Posterior cingulate gyrus (tissue), 11 donors: ENCODE data around the gene NUCKS1.

Experiments
- DNase-seq, 10 donors: peaks; one replicate each; pipeline versions ENCODE4 v3.0.0 to v3.0.0-alpha.2; 2020 to 2021; ENCODE audit warnings: mixed read lengths in 3 of 10
- intact Hi-C: fragments of 100-400 bp; cut with DNase I; formaldehyde crosslinking; loops from one replicate; pipeline ENCODE4 v1.15.1; 2023

The NUCKS1 gene, protein sequence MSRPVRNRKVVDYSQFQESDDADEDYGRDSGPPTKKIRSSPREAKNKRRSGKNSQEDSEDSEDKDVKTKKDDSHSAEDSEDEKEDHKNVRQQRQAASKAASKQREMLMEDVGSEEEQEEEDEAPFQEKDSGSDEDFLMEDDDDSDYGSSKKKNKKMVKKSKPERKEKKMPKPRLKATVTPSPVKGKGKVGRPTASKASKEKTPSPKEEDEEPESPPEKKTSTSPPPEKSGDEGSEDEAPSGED

DNA sequence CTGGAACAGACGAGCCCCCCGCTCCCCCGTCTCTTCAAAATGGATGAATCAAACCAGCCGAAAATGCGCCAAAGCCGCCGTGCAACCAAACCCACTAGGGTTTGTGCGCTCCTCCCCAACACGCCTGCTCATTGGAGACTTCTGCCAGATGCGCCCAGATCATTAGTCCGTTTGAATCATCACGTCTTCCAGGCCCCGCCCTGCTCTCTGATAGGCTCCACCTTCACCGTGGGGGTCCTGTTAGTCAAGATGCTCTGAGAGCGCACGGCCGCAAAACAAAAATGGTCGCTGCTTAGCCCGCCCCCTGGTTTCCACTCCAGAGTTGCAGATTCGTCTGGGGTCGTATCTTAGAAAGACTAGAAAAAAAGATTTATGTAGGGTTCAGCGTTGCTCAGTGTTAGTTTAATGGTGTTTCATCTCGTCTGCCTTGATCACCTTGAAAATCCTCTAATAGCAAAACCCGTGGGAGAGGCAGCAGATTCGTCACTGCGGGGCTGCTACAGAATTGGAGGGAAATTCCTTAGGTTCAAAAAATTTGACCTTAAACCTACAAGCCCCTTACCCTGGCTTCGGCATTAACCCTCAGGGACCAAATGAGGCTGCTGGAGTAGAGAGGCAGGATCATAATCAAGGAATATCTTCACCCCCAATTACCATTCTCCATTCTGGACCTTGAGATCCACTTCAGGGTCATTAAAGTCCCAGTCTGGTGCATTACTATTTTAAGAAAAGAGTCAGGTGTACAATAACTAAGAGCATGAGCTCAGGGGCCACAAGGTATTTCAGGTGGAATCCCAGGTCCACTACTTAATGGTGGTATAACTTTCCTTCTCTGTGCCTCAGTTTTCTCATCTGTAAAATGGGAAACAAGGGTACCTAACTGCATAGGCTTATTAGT, at the start of gene NUCKS1:
Gene NUCKS1 (minus strand): TSS at position 45 of the 898 bp plus-strand sequence. CDS start 209 bp downstream, outside the sequence.
- peak; percentile 95 to 100 (median 98) for DNase-seq
- intact Hi-C loops = no loop called here

DNA sequence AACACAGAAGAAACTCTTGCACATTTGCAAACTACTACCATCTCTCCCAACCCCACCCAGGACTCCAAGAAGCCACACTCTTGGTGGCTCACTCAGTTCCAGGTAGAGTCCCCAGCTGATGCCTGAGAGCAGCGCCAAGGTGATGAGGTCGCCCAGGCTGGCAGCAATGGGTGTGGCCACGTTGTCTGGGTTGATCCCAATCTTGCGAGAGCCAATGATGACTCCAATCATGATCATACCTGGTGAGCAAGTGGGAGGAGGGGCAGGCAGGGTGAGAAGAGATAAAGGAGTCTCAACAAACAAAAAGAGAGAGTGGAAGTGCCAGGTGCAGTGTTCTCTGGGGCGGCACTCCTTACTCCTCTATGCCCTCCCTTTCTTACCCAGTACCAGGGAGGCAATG, 48.6 kb upstream of the NUCKS1 start:
- DNase-seq = no peak
- intact Hi-C loops = loop anchor here (10.0 kb wide), 1 partner anchor 306 kb away; no protein-coding TSS in a partner anchor

DNA sequence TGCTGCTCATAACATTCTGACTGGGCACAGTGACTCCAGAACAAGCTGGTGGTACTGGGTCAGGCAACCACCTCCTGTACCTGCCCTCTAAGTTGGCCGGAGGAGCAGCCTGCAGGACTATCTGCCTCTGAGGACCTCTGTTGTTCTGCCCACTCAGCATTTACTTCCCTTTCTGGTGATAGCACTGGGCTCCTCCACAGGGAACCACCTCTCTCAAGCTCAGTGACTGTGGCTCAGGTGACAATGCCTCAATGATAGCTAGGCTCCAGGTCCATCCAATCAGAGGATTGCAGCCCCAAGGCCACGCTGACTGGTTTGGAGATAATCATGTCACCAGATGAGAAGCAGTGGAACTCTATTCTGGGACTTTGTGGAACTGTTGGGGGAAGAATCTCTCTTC, 47.2 kb upstream of the NUCKS1 start:
- intact Hi-C loops = loop anchor here (10.0 kb wide), 1 partner anchor 308 kb away; no protein-coding TSS in a partner anchor
- DNase-seq = no peak

DNA sequence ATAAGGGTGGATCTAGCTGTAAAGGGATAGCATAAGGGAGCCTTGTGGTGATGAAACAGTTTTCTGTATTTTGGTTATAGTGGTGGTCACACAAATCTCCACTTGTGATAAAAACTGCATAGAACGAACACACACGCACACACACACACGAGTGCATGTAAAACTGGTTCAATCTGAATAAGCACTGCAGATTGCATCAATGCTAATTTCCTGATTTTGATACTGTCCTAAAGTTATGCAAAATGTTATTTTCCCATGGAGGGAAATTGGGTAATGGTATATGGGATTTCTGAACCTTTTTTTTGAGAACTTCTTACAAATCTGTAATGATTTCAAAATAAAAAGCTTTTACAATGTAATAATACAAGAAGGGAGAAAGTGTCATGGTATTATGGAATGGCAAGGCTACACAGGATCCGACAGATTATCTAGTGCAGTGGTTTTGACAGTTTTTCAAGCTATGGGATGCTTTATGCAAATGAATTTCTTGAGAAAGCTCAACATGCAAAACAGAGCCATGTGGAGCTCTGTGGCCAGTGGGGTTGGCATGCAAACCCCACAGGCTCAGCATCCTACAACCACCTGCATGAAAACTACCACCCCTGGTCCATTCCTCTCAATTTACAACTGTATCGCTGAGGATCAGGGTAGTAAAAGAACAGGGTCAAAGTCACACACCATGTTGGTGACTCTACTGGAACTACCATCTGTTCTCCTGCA, 44.2 kb upstream of the NUCKS1 start:
- DNase-seq = no peak
- intact Hi-C loops = loop anchor here (5.0 to 10.0 kb wide), 3 partner anchors 48 to 311 kb away; no protein-coding TSS in a partner anchor

DNA sequence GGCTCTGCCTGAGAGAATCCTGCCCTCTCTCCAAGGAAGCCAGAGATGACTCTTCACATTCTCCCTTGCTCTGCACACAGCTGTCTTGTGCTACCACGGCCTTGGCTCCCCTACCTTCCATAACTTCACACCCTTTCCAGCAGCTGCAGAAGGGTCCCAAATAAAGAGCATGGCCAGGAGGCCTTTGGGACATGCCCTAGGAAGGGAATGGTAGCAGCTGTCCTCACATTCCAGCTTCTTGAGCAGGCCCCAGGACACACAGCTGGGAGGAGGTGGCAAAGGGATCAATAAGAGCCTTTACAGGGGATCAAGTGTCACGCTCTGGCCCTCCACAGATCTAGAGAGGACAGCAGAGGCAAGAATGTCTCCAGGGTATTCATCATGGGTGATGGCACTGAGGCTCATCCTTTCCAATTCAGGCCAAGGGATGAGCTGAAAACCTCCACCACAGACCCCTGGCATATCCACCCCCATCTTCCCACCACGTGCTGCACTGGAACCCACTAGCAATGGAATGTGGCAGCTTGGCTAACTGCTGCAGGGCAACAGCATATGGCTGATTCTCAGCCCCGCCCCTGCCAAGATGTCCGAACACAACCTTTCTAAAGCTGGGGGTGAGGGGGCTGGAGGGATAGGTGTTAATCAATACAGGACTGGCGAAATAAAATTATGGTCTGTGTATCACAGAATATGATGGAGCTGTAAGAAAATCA, 43.1 kb upstream of the NUCKS1 start:
- intact Hi-C loops = loop anchor here (1.0 to 10.0 kb wide), 4 partner anchors 49 to 312 kb away; no protein-coding TSS in a partner anchor
- no peak for DNase-seq

DNA sequence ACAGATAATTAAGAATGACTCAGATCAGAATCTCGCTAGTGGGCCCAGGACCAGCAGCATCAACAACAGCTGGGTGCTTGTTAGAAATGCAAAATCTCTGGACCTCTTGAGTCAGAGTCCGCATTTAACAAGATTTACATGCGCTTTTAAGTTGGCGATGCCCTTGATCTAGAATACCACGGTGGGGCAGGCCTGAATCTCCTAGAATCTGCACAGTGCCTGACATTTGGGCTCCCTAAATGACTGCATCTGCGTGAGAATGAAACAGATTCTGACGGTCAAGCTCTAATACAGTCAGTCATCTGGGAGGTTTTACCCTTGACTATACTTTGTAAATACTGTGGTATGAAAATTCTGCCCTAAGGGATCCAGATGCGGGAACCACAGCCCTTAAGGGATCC, 42.5 kb upstream of the NUCKS1 start:
- intact Hi-C loops = loop anchor here (1.0 to 10.0 kb wide), 4 partner anchors 50 to 312 kb away; no protein-coding TSS in a partner anchor
- DNase-seq = no peak

DNA sequence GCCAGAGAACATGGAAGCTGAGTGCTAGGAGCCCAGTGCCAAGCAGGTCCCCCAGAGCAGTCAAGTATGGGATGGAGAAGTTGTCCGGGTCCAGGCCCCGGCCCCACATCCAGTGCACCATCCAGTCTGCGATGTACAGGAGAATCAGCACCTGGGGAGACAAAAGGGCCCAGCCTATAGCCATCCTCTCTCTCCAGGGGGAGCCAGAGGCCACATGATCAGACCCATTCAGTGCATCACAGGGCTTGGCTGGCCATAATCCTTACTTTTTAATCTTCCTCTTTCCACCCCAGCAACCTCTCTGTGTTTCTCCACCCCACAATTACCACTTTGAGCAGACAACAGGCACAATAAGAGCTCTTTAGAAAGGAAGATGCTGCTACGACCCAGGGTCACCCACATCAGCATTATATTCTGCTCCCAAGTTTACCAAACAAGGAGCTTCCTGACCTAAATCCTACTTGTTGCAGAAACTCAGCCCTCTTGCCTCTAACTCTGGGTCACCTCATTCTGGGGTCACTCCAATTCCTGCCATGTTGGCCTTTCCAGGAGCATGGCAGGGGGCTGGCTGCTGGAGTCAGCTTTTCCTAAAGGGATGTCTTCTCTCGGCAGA, 41.7 kb upstream of the NUCKS1 start:
- intact Hi-C loops = loop anchor here (1.0 to 10.0 kb wide), 4 partner anchors 51 to 313 kb away; no protein-coding TSS in a partner anchor
- DNase-seq = peak; percentile 42 to 95 (median 78)

DNA sequence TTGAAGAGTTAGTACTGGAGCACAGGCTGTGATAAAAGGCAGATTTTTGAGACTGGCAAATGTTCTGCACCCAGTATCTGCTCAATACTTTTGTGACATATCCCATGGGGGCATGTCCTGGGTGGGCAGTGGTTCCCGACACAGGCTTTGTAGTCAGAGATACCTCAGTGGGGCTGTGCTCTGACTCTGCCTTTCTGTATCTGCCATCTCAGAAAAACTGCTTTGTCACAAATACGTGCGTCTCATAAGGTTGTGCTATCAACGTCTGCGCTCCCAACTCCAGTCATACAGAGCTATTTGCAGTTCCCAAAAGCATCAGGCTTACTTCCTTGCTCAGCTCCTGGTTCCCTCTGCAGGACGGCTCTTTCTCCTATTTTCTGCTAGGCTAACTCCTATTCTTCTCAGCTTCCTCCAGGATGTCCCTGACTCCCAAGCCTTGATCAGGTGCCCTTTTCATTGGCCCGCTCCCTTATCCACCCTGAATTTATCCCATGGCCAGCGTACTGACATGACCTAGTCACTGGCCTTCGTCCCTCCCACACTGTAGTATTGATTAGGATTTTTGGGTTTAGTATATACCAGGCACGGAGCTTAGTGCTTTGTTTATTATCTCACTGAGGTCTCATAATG, 37.4 kb upstream of the NUCKS1 start:
- intact Hi-C loops = no loop called here
- DNase-seq = no peak

DNA sequence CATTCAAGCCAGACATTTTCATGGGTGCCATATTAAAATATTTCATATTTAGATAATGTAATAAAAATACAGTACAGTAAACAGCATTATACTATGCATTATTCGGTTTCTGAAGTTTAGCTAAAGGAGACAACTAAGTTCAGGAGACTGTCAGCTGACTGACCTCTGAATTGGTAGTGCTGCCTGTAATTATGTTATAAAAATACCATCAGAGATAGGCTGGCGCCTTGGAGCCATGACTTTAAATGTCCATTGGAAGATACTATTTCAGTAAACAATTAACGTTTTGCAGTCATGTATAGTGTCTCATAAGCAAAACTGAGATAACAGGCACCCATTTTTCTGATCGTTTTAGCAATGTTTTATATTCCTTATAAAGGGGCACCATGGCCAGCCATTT, 36.6 kb upstream of the NUCKS1 start:
- intact Hi-C loops = no loop called here
- DNase-seq = no peak

DNA sequence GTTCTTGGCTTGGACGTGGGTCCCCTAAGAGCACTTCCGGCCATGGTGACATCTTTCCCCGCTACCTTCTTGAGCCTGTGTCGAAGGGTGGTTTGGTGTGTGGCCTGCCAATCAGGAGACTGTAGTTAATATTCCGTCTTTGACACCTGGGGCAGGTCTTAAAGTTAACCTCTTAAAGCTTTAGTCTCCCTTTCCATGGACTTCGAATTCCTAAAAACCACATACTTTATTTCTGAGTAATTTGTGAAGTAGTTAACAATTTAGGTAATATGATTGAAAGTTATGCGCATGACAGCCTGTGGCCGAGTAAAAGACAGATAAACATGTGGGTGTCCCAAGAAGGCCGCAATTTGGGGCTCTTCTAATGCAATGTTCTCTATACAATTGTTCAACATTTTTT, 35.5 kb upstream of the NUCKS1 start:
- intact Hi-C loops = no loop called here
- DNase-seq = no peak

DNA sequence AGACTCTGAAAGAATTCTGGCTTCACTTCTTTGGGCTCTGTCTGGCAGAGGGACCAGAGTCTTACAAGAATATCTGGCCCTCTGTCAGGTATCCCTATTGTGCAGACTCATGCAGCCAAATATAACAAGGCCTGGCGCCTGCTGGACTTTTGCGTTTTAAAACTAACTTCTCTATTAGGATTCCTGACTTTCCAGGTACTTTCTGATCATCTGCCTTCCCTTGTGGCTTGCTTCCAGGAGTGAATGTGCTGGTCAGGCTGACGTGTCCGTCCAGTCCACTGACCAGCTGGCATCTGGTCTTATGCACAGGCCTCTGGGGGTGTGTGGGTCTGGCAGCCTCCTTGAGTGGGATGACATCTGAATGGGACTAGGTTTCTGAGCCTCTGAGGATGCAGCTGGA, 33.9 kb upstream of the NUCKS1 start:
- intact Hi-C loops = no loop called here
- peak in 1 of 10 donors; percentile 11 for DNase-seq

DNA sequence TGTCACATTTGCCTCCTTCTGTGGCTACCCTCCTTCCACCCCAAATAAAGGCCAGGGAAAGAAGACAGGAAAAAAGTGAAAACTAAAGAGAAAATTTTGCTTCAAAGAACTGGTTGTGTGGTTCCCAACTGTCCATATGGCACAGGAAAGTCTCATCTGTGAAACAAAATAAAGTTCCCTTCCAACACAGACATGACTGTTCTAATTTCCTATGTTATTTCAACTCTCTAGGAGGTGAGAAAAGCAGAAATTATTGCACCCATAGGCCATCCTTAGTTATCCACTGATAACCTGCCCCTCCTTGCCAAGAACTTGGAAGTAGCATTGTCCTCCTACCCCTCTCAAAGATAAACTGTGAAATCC, 33.4 kb upstream of the NUCKS1 start:
- intact Hi-C loops = no loop called here
- no peak for DNase-seq

DNA sequence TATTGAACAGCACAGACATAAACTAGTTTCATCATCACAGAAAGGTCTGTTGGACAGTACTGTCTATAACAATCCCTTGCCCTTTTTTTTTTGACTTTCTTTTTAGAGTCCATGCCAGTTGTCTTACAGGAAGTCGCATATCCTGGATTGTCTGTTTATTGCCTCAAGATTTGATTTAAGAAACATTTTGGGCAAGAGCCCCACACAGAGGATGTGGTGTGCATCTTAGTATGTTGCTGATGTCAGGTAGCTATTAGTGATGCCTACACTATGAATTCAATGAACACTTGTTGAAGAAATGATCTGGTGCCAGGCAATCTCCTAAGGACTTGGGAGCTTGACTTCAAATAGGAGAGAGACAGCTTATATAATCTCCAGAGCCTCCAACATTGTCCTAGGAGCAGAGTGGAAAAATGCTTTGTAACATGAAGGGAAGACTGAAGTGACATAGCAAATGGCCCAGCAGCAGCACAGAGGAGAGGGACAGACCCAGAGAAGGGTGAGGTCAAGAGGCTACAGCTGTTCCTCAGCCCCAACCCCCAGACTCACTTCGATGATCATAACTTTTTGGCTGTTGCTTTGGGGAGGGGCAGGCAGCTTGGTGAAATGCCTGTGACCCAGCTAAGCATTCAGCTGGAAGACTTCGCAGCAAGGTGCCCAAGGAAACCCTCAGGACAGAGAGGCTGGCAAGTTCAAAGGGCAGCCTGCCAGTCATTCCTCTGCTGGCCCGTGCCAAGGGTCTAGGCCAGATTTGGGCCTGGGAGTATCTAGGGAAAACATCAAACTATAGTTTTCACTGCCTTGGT, 32.8 kb upstream of the NUCKS1 start:
- DNase-seq = no peak
- intact Hi-C loops = no loop called here

DNA sequence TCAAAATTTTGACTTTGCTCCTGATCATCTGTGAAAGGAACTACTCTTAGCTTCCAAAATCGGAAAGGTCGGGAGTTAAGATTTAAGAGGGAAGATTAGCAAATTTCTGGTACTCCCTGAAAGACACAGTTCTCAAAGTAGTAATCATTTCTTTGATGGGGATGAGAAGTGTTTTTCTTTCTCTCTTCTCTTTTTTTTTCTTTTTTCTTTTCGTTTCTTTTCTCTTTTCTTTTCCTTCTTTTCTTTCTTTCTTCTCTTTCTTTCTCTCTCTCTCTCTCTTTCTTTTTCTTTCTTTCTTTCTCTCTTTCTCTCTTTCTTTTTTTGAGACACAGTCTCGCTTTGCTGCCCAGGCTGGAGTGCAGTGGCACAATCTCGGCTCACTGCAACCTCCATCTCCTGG, 30.4 kb upstream of the NUCKS1 start:
- intact Hi-C loops = no loop called here
- no peak for DNase-seq

DNA sequence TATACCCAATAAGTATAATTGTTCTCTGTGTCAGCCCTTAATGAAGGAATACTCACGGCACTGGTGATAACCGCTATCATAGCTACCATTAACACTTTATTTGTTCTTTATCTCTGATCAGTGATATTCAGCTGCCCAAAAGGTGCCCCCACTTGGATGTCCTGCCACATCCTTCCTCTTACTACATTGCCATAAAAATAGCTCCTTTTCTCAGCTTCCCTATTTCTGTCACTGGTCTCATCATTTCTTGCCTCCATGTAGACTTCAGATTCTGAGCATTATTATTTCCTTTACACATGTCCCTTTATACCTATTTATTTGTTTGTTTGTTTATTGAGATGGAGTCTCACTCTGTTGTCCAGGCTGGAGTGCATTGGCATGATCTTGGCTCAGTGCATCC, 28.0 kb upstream of the NUCKS1 start:
- intact Hi-C loops = no loop called here

DNA sequence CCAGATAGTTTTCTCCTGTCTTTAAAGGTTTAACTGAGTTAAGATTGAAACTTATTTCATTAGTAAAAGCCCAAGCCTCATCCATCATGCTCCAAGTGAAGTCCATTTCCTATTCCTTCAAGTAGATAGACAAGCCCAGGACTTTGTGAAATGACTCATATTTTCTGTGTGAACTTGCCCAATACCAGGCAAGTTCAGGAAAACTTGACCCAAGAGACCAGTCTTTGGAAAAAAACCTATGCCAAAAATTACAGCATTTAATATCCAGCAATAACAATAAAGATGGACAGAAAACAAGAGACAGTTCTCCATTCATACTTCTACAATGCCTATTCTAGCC, 25.7 kb upstream of the NUCKS1 start:
- DNase-seq = no peak
- intact Hi-C loops = no loop called here

More for the DNA sequence above, 28.0 kb upstream of the NUCKS1 start:
- DNase-seq = no peak

DNA sequence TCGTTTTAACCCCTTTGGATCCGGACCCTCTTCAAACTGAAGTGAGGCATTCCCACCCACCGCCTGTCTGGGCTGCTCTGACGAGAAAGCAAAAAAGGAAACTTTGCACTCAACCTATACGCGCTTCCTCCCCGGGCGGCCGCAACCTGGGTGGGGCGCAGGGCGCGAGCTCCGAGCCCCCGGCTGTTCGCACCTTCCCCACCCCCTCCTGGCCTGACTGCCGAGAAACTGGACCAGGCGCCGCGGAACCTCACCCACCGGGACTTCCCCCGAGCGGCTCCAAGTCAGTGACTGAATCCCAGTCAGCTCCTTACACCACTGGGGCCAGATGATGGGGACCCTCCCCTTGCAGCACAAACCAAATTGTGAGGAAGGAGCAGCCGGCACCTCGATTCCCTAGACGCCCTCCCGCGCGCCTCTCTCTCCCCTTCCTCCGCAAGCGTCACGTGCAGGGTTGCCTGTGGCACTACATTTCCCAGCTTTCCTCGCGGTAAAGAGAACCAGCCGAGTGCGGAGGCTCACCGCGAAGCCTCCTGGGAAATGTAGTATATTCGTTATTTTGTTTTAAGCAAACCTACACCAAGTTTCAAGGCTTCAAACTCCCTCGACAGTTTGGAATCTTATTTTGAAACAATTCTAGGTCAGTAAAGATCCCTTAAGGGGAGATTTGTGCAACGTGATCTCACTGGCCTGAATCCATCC, 25.2 kb upstream of the NUCKS1 start, which contains the start of gene RAB29:
Gene RAB29 (minus strand): TSS at position 468 of the 702 bp plus-strand sequence. CDS start 526 bp downstream, outside the sequence.
- intact Hi-C loops = no loop called here

More for the DNA sequence above, 25.2 kb upstream of the NUCKS1 start, which contains the start of gene RAB29:
- DNase-seq = peak; percentile 74 to 98 (median 85)
